HepG2 (cell line): ENCODE results near the gene CTNNBL1. TPM values are rescaled to one million over a fixed set of nuclear protein-coding genes. Genes with fewer than 3 reads are reported as not detected.

ENCODE experiments used
- ATAC-seq: fragments of 200-7000 bp; cut with Tn5 transposase; 3 replicates; pipeline ENCODE4 v1.9.1; 2020; ENCODE audit warnings: mild to moderate bottlenecking, moderate library complexity
- BruUV-seq: library from RNA; stranded (reverse); fragments of 400-500 nt; replicated peaks from 2 replicates; lab custom pipeline; 2021; lab: Mats Ljungman, UMichigan
- CTCF ChIA-PET: fragments of 300-600 bp; formaldehyde crosslinking; extraction: SDS; loops from one replicate; lab custom pipeline; 2021; ENCODE audit warnings: low total read pairs, inconsistent platforms, low intra/inter-chr PET ratio; lab: Yijun Ruan, JAX
- POLR2A ChIA-PET: fragments of 350-600 bp; sonication (Branson Sonifier 250); formaldehyde crosslinking; loops from one replicate; lab custom pipeline; 2020; ENCODE audit warnings: antibody characterized with exemption, inconsistent platforms; lab: Yijun Ruan, JAX
- DNase-seq: peaks from one replicate; pipeline ENCODE4 v3.0.0-alpha.2; 2015; ENCODE audit warnings: low spot score
- FAIRE-seq: peaks from 3 replicates; lab custom pipeline; 2011; peaks lifted over from hg19 to GRCh38; lab: Jason Lieb, UNC
- H2AFZ ChIP-seq: one replicate; pipeline ENCODE4 v1.6.1; 2011; ENCODE audit warnings: low read length, inconsistent platforms
- H3K27ac ChIP-seq: fragments of 300-600 bp; 3 replicates; pipeline ENCODE4 v1.8.0; 2011; ENCODE audit warnings: mixed run types, mild to moderate bottlenecking, mixed read lengths, low read length, inconsistent platforms; ENCODE audit not compliant: insufficient read depth; ENCODE audit errors: extremely low read length
- H3K27me3 ChIP-seq, 2 experiments: fragments of 200-600 bp in 1 of 2; 2 replicates in 1 of 2; 3 replicates in 1 of 2; pipeline versions ENCODE4 v1.6.0 to v1.8.0; 2011; ENCODE audit warnings: low read length in 2 of 2, mild to moderate bottlenecking in 2 of 2, moderate library complexity in 2 of 2, inconsistent platforms in 1 of 2; ENCODE audit not compliant: insufficient read depth in 2 of 2, control insufficient read depth in 1 of 2
- H3K36me3 ChIP-seq, 2 experiments: fragments of 200-600 bp in 1 of 2; replicated peaks in 1 of 2; 2 replicates in 1 of 2; 3 replicates in 1 of 2; pipeline versions ENCODE4 v1.5.1 to v1.8.0; 2011; ENCODE audit warnings: low read length in 2 of 2, inconsistent platforms in 1 of 2; ENCODE audit not compliant: insufficient read depth in 2 of 2, control insufficient read depth in 1 of 2
- H3K4me1 ChIP-seq: 2 replicates; pipeline ENCODE4 v1.5.1; 2012; ENCODE audit warnings: low read length, inconsistent platforms; ENCODE audit not compliant: insufficient read depth
- H3K4me2 ChIP-seq: 2 replicates; pipeline ENCODE4 v1.6.0; 2011; ENCODE audit warnings: low read depth, low read length, inconsistent platforms
- H3K4me3 ChIP-seq, 3 experiments: fragments of 200-600 bp in 1 of 3; sonication (generic), shearing (Covaris generic) in 1 of 3; replicated peaks in 1 of 3; 2 replicates each; pipeline ENCODE4 v1.5.1; 2011 to 2016; ENCODE audit warnings: low read length in 3 of 3, inconsistent platforms in 2 of 3, low read depth in 2 of 3, mild to moderate bottlenecking in 2 of 3, control low read depth in 1 of 3, mixed read lengths in 1 of 3; ENCODE audit not compliant: insufficient read depth in 1 of 3
- H3K79me2 ChIP-seq: one replicate; pipeline ENCODE4 v1.6.1; 2011; ENCODE audit warnings: low read length, inconsistent platforms; ENCODE audit not compliant: insufficient read depth
- H3K9ac ChIP-seq: 2 replicates; pipeline ENCODE4 v1.6.0; 2011; ENCODE audit warnings: mild to moderate bottlenecking, low read depth, low read length, inconsistent platforms; ENCODE audit not compliant: insufficient read depth
- H3K9me3 ChIP-seq: 2 replicates; pipeline ENCODE4 v1.5.1; 2012; ENCODE audit warnings: mild to moderate bottlenecking, low read length
- H4K20me1 ChIP-seq: 2 replicates; pipeline ENCODE4 v1.6.0; 2011; ENCODE audit warnings: inconsistent platforms, mild to moderate bottlenecking, low read length, moderate library complexity; ENCODE audit not compliant: insufficient read depth
- STAG1 ChIP-seq: sonication (generic); formaldehyde crosslinking; IDR thresholded peaks from 2 replicates; pipeline ENCODE4 v1.4.0; 2020; ENCODE audit warnings: missing genetic modification reagents
- ZNF83 ChIP-seq: sonication (generic); formaldehyde crosslinking; IDR thresholded peaks from 2 replicates; pipeline ENCODE4 v1.4.0; 2020; ENCODE audit warnings: missing genetic modification reagents, mild to moderate bottlenecking, borderline replicate concordance
- WGBS: methylation state at CpG from one replicate; pipeline ENCODE4 v1.1.6; 2017; ENCODE audit warnings: low lambda C conversion rate; 5-methylcytosine and 5-hydroxymethylcytosine counted together
- in situ Hi-C: cut with HindIII; loops from 2 replicates; pipeline ENCODE4 v1.10.0; 2017; ENCODE audit warnings: low pct_unique_long_range_greater_than_20kb; ENCODE audit not compliant: extremely low pct_ligation_motif_present
- intact Hi-C: fragments of 100-400 bp; cut with micrococcal nuclease; formaldehyde crosslinking; loops from one replicate; pipeline ENCODE4 v1.10.0; 2022; ENCODE audit not compliant: unreplicated experiment
- polyA plus RNA-seq, 8 experiments: library from polyadenylated mRNA; depleted of rRNA in 3 of 8; stranded (reverse) in 7 of 8; unstranded in 1 of 8; fragments of >200 nt; fragmentation: Illumina TruSeq in 4 of 8; extraction: Trizol in 4 of 8; gene quantifications; 2 replicates each; pipeline versions ENCODE4 v1.2.1 to v1.2.3, GENCODE V29; 2011 to 2016; ENCODE audit warnings: low read depth in 4 of 8, missing spikeins in 1 of 8, mixed read lengths in 1 of 8; ENCODE audit not compliant: insufficient read depth in 1 of 8
- total RNA-seq, 5 experiments: library from RNA; depleted of rRNA; stranded (reverse); fragments of >200 nt; fragmentation: Illumina TruSeq; extraction: Trizol; gene quantifications; 2 replicates each; pipeline ENCODE4 v1.2.3, GENCODE V29; 2016; ENCODE audit warnings: low read depth in 1 of 5
- TF ChIP-seq, protein P1 (sequence below): fragments of 450-650 bp; IDR thresholded peaks from 2 replicates; pipeline ENCODE4 v1.6.1; 2016
- TF ChIP-seq, protein P2 (sequence below): sonication (generic); formaldehyde crosslinking; IDR thresholded peaks from 2 replicates; pipeline ENCODE4 v1.5.0; 2020; ENCODE audit warnings: mild to moderate bottlenecking, missing genetic modification reagents, moderate library complexity

Gene CTNNBL1
- total and polyA plus RNA-seq, 2 of the 13 experiments (the other 11 are each of a cell fraction or from before 2014, with no cell fraction given) = 49.3 to 94.6 TPM

DNA sequence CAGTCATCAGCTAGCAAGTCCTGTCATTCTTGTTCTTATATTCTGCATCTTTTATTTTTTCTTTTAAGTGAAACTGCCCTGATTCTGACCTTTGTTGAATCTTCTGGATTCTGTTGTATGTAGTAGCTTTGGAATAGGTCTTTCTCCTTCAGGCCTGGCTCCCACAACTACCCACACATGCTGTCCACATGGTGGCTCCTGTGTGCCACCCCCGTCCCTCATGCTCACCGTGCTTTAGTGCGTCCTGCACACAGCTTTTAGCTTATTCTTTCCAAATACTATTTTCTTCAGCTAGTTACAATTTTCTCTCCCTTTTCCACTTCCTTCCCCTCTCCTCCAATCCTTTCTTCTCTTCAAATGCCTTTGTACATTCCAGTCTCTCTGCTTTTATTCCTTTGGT lies 61.8 kb downstream of the CTNNBL1 start:
- CTCF ChIA-PET = no interaction called here

More for the DNA sequence above, 61.8 kb downstream of the CTNNBL1 start:
- no peak overlapping the region for H3K9ac ChIP-seq
- no peak overlapping the region for H2AFZ ChIP-seq
- H3K9me3 ChIP-seq = no peaks in the 10 kb centered on the region
- no peaks in the 10 kb centered on the region for H3K27me3 ChIP-seq
- peaks cover 10% of the 10 kb centered on the region for H3K4me1 ChIP-seq
- no peak overlapping the region for H3K27ac ChIP-seq
- DNase-seq = no peak
- no peak overlapping the region for H3K4me2 ChIP-seq
- 0 out of 3 replicates have a peak, but pooled peaks have one; percentile 25 for ATAC-seq
- peaks cover 3 to 27% of the 10 kb centered on the region in 2 experiments; a peak in 4 of 5 replicates for H3K36me3 ChIP-seq
- no peak for FAIRE-seq
- H3K79me2 ChIP-seq = no peaks in the 10 kb centered on the region
- POLR2A ChIA-PET = no interaction called here
- H3K4me3 ChIP-seq = no peak overlapping the region
- intact Hi-C loops = no loop called here
- 95% methylated on average over 3 of the region's 3 CpGs for WGBS
- in situ Hi-C loops = no loop called here
- BruUV-seq = no TSS peak
- TF ChIP-seq STAG1 (CRISPR knock-in tag) (peak; percentile 40), ZNF83 (CRISPR knock-in tag) (no peak)
- TF ChIP-seq, protein P1, sequence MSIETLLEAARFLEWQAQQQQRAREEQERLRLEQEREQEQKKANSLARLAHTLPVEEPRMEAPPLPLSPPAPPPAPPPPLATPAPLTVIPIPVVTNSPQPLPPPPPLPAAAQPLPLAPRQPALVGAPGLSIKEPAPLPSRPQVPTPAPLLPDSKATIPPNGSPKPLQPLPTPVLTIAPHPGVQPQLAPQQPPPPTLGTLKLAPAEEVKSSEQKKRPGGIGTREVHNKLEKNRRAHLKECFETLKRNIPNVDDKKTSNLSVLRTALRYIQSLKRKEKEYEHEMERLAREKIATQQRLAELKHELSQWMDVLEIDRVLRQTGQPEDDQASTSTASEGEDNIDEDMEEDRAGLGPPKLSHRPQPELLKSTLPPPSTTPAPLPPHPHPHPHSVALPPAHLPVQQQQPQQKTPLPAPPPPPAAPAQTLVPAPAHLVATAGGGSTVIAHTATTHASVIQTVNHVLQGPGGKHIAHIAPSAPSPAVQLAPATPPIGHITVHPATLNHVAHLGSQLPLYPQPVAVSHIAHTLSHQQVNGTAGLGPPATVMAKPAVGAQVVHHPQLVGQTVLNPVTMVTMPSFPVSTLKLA = peak; percentile 61
- TF ChIP-seq, protein P2, sequence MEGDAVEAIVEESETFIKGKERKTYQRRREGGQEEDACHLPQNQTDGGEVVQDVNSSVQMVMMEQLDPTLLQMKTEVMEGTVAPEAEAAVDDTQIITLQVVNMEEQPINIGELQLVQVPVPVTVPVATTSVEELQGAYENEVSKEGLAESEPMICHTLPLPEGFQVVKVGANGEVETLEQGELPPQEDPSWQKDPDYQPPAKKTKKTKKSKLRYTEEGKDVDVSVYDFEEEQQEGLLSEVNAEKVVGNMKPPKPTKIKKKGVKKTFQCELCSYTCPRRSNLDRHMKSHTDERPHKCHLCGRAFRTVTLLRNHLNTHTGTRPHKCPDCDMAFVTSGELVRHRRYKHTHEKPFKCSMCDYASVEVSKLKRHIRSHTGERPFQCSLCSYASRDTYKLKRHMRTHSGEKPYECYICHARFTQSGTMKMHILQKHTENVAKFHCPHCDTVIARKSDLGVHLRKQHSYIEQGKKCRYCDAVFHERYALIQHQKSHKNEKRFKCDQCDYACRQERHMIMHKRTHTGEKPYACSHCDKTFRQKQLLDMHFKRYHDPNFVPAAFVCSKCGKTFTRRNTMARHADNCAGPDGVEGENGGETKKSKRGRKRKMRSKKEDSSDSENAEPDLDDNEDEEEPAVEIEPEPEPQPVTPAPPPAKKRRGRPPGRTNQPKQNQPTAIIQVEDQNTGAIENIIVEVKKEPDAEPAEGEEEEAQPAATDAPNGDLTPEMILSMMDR (CRISPR knock-in tag) = peak; percentile 49
- no peaks in the 10 kb centered on the region for H4K20me1 ChIP-seq
